Loucy (cell line): ENCODE results near the gene RNF130.

Experiments
- H2AFZ ChIP-seq: fragments of 200-600 bp; sonication (generic); 2 replicates; pipeline ENCODE4 v1.6.0; 2016; ENCODE audit warnings: antibody characterized with exemption, mild to moderate bottlenecking, low read length, moderate library complexity
- H3F3A ChIP-seq: fragments of 200-600 bp; 2 replicates; pipeline ENCODE4 v1.6.0; 2016; ENCODE audit warnings: antibody characterized with exemption, low read depth, mild to moderate bottlenecking
- H3K27me3 ChIP-seq: fragments of 200-600 bp; sonication (generic); 2 replicates; pipeline ENCODE4 v1.6.1; 2014; ENCODE audit warnings: low read length, mild to moderate bottlenecking; ENCODE audit not compliant: insufficient read depth, poor library complexity, severe bottlenecking
- H3K36me3 ChIP-seq: fragments of 200-600 bp; sonication (generic); 2 replicates; pipeline ENCODE4 v1.6.1; 2016; ENCODE audit warnings: low read length; ENCODE audit not compliant: insufficient read depth
- H3K4me1 ChIP-seq: fragments of 200-600 bp; sonication (generic); 2 replicates; pipeline ENCODE4 v1.5.1; 2014; ENCODE audit warnings: low read length, mild to moderate bottlenecking; ENCODE audit not compliant: insufficient read depth, poor library complexity, severe bottlenecking
- H3K4me2 ChIP-seq: fragments of 200-600 bp; sonication (generic); 2 replicates; pipeline ENCODE4 v1.6.0; 2014; ENCODE audit warnings: antibody characterized with exemption, low read length, low read depth, mild to moderate bottlenecking; ENCODE audit not compliant: poor library complexity, severe bottlenecking
- H3K4me3 ChIP-seq: fragments of 200-600 bp; sonication (generic); 2 replicates; pipeline ENCODE4 v1.5.1; 2014; ENCODE audit warnings: low read length, mild to moderate bottlenecking, mixed read lengths; ENCODE audit not compliant: poor library complexity, severe bottlenecking
- H3K79me2 ChIP-seq: fragments of 200-600 bp; sonication (generic); 2 replicates; pipeline ENCODE4 v1.6.1; 2014; ENCODE audit warnings: low read length; ENCODE audit not compliant: insufficient read depth
- H3K9ac ChIP-seq: fragments of 200-600 bp; sonication (generic); 2 replicates; pipeline ENCODE4 v1.6.0; 2014; ENCODE audit warnings: mild to moderate bottlenecking, low read depth, low read length, moderate library complexity; ENCODE audit not compliant: poor library complexity, severe bottlenecking
- H3K9me2 ChIP-seq: fragments of 200-600 bp; sonication (generic); replicated peaks from 2 replicates; pipeline ENCODE4 v1.6.1; 2016; ENCODE audit warnings: low read depth, low read length, mixed read lengths
- H3K9me3 ChIP-seq: fragments of 200-600 bp; sonication (generic); 2 replicates; pipeline ENCODE4 v1.6.1; 2014; ENCODE audit warnings: mild to moderate bottlenecking, antibody characterized with exemption, low read length, low read depth; ENCODE audit not compliant: insufficient read depth
- H4K20me1 ChIP-seq: fragments of 200-600 bp; sonication (generic); 2 replicates; pipeline ENCODE4 v1.6.0; 2014; ENCODE audit warnings: antibody characterized with exemption, low read length, mild to moderate bottlenecking; ENCODE audit not compliant: insufficient read depth, poor library complexity, severe bottlenecking
- CTCF ChIP-seq: fragments of 200-600 bp; sonication (generic); conservative IDR thresholded peaks from 2 replicates; pipeline ENCODE4 v1.5.1; 2014; ENCODE audit warnings: mild to moderate bottlenecking, antibody characterized with exemption, low read length
- EZH2phosphoT487 ChIP-seq: fragments of 200-600 bp; IDR thresholded peaks from 2 replicates; pipeline ENCODE4 v1.6.1; 2018; ENCODE audit warnings: antibody characterized with exemption, mild to moderate bottlenecking, moderate library complexity, borderline replicate concordance

Gene RNF130

GRCh38 chr5:180104168-180104530 is 32.6 kb upstream of the RNF130 start:
- Histone ChIP-seq H3K9ac (no peak overlapping the region), H3K4me3 (no peak overlapping the region), H3K4me2 (no peak overlapping the region), H3K4me1 (no peaks in the 10 kb centered on the region), H3K79me2 (no peaks in the 10 kb centered on the region), H4K20me1 (no peaks in the 10 kb centered on the region), H3F3A (no peaks in the 10 kb centered on the region), H3K9me3 (0 out of 2 replicates have a peak, but pooled peaks cover 4% of the 10 kb centered on the region), H3K9me2 (no peaks in the 10 kb centered on the region), H3K27me3 (no peaks in the 10 kb centered on the region), H3K36me3 (no peaks in the 10 kb centered on the region), H2AFZ (no peak overlapping the region)
- TF ChIP-seq EZH2phosphoT487 = no peak
- TF ChIP-seq CTCF = no peak

- H3K4me2 ChIP-seq = no peak overlapping the region
- no peaks in the 10 kb centered on the region for H3K79me2 ChIP-seq
- H3K4me1 ChIP-seq = no peaks in the 10 kb centered on the region
- no peak for TF ChIP-seq CTCF
- TF ChIP-seq EZH2phosphoT487 = no peak
- no peak overlapping the region for H2AFZ ChIP-seq
- H3K27me3 ChIP-seq = no peaks in the 10 kb centered on the region
- H4K20me1 ChIP-seq = no peaks in the 10 kb centered on the region
- H3K36me3 ChIP-seq = no peaks in the 10 kb centered on the region
- H3K9ac ChIP-seq = no peak overlapping the region
- H3K4me3 ChIP-seq = no peak overlapping the region
- no peaks in the 10 kb centered on the region for H3F3A ChIP-seq
- no peaks in the 10 kb centered on the region for H3K9me2 ChIP-seq
- H3K9me3 ChIP-seq = 0 out of 2 replicates have a peak, but pooled peaks cover 4% of the 10 kb centered on the region
Measured at GRCh38 chr5:180103487-180104167, 32.1 kb upstream of the RNF130 start.

DNA sequence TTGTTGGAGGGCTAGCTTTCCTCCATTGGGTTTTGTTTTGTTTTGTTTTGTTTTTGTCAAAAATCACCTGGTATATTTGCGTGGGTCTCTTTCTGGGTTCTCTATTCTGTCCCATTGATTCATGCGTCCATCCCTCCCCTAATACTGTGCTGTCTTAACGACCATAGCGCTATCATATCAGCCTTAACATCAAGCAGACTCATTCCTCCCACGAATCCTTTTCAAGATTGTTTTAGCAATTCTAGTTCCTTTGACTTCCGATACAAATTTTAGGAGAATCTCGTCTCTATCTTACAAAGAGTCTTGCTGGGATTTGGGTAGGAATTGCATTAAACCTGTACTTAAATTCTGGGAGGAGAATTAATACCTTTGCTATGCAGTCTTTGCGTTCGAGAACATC is 31.1 kb upstream of the RNF130 start:
- 0 out of 2 replicates have a peak, but pooled peaks cover 4% of the 10 kb centered on the region for H3K9me3 ChIP-seq
- no peaks in the 10 kb centered on the region for H3K4me1 ChIP-seq
- H3K4me3 ChIP-seq = no peak overlapping the region
- no peaks in the 10 kb centered on the region for H3K9me2 ChIP-seq
- H3F3A ChIP-seq = no peaks in the 10 kb centered on the region
- no peak overlapping the region for H2AFZ ChIP-seq
- H3K9ac ChIP-seq = no peak overlapping the region
- no peaks in the 10 kb centered on the region for H3K79me2 ChIP-seq
- no peaks in the 10 kb centered on the region for H4K20me1 ChIP-seq
- H3K36me3 ChIP-seq = no peaks in the 10 kb centered on the region
- TF ChIP-seq CTCF (no peak), EZH2phosphoT487 (no peak)
- no peaks in the 10 kb centered on the region for H3K27me3 ChIP-seq
- no peak overlapping the region for H3K4me2 ChIP-seq
